ENCODE data around the gene TMEM131. TPM values are rescaled to one million over a fixed set of nuclear protein-coding genes. Genes with fewer than 3 reads are reported as not detected.

The TMEM131 gene
- total and polyA plus RNA-seq, 2 experiments from 2014 or later: 9.2 to 22.7 TPM

DNA sequence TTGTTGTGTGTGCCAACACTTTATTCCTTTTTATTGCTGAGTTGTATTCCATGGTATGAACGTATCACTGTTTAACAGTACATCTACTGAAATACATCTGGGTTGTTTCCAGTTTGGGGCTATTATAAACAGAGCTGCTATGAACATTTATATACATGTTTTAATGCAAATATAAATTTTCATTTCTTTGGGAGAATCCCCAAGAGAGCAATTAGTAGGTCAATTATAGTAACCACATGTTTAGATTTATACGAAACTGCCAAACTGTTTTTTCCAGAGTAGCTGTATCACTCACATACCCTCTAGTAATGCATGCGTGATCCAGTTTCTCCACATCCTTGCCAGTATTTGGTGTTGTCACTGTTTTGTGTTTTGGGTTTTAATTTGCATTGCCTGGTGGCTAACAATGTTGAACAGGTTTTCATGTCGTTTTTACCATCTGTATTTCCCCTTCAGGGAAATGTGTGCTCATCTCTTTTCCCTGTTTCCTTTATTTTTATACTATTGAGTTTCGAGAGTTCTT is 81.0 kb downstream of the TMEM131 start (continued):
- TF ChIP-seq, protein P1, sequence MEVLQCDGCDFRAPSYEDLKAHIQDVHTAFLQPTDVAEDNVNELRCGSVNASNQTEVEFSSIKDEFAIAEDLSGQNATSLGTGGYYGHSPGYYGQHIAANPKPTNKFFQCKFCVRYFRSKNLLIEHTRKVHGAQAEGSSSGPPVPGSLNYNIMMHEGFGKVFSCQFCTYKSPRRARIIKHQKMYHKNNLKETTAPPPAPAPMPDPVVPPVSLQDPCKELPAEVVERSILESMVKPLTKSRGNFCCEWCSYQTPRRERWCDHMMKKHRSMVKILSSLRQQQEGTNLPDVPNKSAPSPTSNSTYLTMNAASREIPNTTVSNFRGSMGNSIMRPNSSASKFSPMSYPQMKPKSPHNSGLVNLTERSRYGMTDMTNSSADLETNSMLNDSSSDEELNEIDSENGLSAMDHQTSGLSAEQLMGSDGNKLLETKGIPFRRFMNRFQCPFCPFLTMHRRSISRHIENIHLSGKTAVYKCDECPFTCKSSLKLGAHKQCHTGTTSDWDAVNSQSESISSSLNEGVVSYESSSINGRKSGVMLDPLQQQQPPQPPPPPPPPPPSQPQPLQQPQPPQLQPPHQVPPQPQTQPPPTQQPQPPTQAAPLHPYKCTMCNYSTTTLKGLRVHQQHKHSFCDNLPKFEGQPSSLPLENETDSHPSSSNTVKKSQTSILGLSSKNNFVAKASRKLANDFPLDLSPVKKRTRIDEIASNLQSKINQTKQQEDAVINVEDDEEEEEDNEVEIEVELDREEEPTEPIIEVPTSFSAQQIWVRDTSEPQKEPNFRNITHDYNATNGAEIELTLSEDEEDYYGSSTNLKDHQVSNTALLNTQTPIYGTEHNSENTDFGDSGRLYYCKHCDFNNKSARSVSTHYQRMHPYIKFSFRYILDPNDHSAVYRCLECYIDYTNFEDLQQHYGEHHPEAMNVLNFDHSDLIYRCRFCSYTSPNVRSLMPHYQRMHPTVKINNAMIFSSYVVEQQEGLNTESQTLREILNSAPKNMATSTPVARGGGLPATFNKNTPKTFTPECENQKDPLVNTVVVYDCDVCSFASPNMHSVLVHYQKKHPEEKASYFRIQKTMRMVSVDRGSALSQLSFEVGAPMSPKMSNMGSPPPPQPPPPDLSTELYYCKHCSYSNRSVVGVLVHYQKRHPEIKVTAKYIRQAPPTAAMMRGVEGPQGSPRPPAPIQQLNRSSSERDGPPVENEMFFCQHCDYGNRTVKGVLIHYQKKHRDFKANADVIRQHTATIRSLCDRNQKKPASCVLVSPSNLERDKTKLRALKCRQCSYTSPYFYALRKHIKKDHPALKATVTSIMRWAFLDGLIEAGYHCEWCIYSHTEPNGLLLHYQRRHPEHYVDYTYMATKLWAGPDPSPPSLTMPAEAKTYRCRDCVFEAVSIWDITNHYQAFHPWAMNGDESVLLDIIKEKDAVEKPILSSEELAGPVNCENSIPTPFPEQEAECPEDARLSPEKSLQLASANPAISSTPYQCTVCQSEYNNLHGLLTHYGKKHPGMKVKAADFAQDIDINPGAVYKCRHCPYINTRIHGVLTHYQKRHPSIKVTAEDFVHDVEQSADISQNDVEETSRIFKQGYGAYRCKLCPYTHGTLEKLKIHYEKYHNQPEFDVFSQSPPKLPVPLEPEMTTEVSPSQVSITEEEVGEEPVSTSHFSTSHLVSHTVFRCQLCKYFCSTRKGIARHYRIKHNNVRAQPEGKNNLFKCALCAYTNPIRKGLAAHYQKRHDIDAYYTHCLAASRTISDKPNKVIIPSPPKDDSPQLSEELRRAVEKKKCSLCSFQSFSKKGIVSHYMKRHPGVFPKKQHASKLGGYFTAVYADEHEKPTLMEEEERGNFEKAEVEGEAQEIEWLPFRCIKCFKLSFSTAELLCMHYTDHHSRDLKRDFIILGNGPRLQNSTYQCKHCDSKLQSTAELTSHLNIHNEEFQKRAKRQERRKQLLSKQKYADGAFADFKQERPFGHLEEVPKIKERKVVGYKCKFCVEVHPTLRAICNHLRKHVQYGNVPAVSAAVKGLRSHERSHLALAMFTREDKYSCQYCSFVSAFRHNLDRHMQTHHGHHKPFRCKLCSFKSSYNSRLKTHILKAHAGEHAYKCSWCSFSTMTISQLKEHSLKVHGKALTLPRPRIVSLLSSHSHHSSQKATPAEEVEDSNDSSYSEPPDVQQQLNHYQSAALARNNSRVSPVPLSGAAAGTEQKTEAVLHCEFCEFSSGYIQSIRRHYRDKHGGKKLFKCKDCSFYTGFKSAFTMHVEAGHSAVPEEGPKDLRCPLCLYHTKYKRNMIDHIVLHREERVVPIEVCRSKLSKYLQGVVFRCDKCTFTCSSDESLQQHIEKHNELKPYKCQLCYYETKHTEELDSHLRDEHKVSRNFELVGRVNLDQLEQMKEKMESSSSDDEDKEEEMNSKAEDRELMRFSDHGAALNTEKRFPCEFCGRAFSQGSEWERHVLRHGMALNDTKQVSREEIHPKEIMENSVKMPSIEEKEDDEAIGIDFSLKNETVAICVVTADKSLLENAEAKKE (CRISPR knock-in tag; IDR thresholded peaks at IDR 0.05): no peak
- TF ChIP-seq CREB1 (CRISPR knock-in tag; IDR thresholded peaks at IDR 0.05; ENCODE audit: low read depth) (no peak), NANOG (IDR thresholded peaks at IDR 0.05; ENCODE audit: borderline replicate concordance) (no peak), EZH2 (IDR thresholded peaks at IDR 0.05; ENCODE audit: low read depth, unreplicated experiment) (no peak)
- TF ChIP-seq, protein P2, sequence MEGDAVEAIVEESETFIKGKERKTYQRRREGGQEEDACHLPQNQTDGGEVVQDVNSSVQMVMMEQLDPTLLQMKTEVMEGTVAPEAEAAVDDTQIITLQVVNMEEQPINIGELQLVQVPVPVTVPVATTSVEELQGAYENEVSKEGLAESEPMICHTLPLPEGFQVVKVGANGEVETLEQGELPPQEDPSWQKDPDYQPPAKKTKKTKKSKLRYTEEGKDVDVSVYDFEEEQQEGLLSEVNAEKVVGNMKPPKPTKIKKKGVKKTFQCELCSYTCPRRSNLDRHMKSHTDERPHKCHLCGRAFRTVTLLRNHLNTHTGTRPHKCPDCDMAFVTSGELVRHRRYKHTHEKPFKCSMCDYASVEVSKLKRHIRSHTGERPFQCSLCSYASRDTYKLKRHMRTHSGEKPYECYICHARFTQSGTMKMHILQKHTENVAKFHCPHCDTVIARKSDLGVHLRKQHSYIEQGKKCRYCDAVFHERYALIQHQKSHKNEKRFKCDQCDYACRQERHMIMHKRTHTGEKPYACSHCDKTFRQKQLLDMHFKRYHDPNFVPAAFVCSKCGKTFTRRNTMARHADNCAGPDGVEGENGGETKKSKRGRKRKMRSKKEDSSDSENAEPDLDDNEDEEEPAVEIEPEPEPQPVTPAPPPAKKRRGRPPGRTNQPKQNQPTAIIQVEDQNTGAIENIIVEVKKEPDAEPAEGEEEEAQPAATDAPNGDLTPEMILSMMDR (conservative IDR thresholded peaks at IDR 0.05; ENCODE audit: low read depth in 2 of 2): no peak

DNA sequence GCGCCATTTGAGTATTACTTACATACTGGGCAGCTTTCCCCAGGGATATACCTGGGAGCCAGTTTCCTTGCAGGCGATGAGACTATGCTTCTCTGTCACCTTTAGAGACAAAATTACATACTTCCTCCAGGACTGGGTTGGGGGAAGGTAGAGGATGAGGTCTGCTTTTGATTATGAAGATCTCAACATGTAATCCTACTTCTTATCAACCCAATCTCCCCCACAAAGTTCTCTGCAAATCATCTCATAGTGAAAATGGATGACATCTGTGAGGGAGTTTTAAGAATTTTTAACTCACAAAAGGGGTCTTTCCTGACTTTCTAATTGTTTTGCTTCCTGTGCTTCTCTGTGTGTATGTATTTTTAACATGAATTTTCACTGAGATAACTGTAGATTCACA is 81.9 kb downstream of the TMEM131 start:
- H3K4me3 Mint-ChIP-seq: no peak overlapping the region
- no peaks in the 10 kb centered on the region for H3K36me3 Mint-ChIP-seq (ENCODE audit: low read depth)
- H3K4me2 ChIP-seq: no peak overlapping the region
- peaks cover 18% of the 10 kb centered on the region; the same call in 2 of the 3 replicates for H3K4me1 Mint-ChIP-seq
- peaks cover 18% of the 10 kb centered on the region for H3K4me1 ChIP-seq (ENCODE audit: insufficient read depth)
- H3K9me2 ChIP-seq (ENCODE audit: insufficient read depth): peaks cover 13% of the 10 kb centered on the region
- ATAC-seq (no peak), DNase-seq (ENCODE audit: low spot score) (no peak)
- no peaks in the 10 kb centered on the region for H3F3A ChIP-seq (replicated peaks; ENCODE audit: low read depth)
- no peak overlapping the region for H2AFZ ChIP-seq
- H4K20me1 ChIP-seq (replicated peaks; ENCODE audit: insufficient read depth): peaks cover 5% of the 10 kb centered on the region; the same call in 1 of the 2 replicates
- no peaks in the 10 kb centered on the region for H3K9me3 Mint-ChIP-seq
- H3K36me3 ChIP-seq (ENCODE audit: insufficient read depth): no peaks in the 10 kb centered on the region
- peaks cover 38% of the 10 kb centered on the region for H3K79me2 ChIP-seq (replicated peaks; ENCODE audit: insufficient read depth)
- no peaks in the 10 kb centered on the region for H3K27me3 ChIP-seq (ENCODE audit: insufficient read depth)
- H3K27me3 Mint-ChIP-seq (ENCODE audit: insufficient read depth, low read depth, poor library complexity): peaks cover 2% of the 10 kb centered on the region
- no peak overlapping the region for H3K27ac Mint-ChIP-seq
- H3K27ac ChIP-seq (ENCODE audit: low read depth): no peak overlapping the region
- no peak overlapping the region for H3K4me3 ChIP-seq
- TF ChIP-seq EZH2phosphoT487 (IDR thresholded peaks at IDR 0.05; ENCODE audit: unreplicated experiment): no peak
- no peak for TF ChIP-seq POLR2AphosphoS5 (IDR thresholded peaks at IDR 0.05; ENCODE audit: low read depth)
- no peak for TF ChIP-seq ZNF114 (CRISPR knock-in tag; IDR thresholded peaks at IDR 0.05)
- TF ChIP-seq, protein P1 (CRISPR knock-in tag; IDR thresholded peaks at IDR 0.05): no peak
